Stimulated activated CD8-positive, alpha-beta memory T cell treated with anti-CD3 and anti-CD28 coated beads, Interleukin-15, amount 100 ng/mL, for 24 hours (primary cell): ENCODE results near the gene ANAPC16.
"Not testable (repeated sequence)": the region's sequence is repeated elsewhere in the genome, so short reads cannot be mapped to it uniquely, and the experiment has no call there.

Experiments
- DNase-seq: peaks from one replicate; pipeline ENCODE4 v3.0.0-alpha.2; 2020; ENCODE audit warnings: low read depth

The ANAPC16 gene

DNA sequence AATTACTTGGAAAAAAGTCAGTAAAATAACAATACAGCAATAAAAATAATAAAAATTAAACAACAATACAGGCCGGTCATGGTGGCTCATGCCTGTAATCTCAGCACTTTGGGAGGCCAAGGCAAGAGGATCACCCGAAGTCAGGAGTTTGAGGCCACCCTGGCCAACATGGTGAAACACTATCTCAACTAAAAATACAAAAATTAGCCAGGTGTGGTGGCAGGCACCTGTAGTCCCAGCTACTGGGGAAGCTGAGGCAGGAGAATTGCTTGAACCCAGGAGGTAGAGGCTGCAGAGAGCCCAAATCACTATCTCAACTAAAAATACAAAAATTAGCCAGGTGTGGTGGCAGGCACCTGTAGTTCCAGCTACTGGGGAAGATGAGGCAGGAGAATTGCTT, 4.0 kb upstream of the ANAPC16 start:
- DNase-seq: not testable (repeated sequence)

GRCh38 chr10:72218325-72218724, 2.5 kb downstream of the ANAPC16 start:
- DNase-seq: no peak

DNA sequence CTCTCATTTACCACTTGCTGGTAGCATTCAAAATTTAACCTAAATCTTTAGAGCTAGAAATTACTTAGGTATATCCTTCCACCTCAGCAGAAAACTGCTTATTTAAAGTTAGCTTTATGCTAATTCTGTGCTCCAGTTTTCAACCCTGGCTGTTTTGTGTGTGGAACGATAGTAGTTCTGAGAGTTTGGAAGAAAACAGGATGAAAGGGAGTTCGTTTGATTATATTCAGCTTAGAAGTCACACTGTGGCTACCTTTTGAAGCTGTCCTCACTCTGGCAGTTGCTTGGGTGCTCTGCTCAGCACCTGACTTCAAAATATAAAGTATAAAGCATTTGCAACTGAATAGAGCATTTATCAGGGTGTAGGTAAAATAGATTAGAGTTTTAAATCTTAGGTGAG, 2.9 kb downstream of the ANAPC16 start:
- DNase-seq: no peak

DNA sequence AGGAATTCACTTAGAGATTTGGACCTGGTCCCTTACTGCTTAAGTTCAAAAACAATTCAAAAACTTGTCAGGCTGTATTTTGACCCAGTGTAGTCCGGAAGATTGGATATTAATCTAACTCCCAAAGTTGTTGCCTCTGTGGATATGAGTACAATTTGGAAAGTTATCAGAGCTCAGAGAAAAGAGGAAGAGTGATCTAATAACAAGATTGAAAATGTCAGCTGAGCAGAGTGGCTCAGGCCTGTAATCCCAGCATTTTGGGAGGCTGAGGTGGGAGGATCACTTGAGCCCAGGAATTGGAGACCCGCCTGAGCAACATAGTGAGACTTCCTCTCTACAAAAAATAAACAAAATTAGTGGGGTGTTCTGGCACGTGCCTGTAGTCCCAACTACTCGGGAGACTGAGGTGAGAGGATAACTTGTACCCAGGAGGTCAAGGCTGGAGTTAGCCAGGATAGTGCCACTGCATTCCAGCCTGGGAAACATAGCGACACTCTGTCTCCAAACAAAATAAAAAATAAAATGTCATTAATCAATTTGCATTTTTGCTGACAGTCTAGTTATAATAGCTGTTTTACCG, 3.5 kb downstream of the ANAPC16 start:
- no peak for DNase-seq

DNA sequence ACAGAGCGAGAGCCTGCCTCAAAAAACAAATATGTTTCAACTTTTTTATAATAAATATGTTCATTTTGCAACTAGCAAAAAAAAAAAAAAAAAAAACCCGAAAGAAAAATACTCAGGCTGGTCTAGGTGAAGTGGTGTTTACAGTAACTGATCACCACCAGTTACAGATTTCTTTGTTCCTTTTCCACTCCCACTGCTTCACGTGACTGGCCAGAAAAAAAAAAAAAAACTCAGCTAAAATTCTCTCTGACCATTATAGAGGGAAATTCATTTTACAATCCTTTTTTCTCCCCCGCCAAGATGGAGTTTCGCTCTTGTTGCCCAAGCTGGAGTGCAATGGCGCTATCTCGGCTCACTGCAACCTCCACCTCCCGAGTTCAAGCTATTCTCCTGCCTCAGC, 4.8 kb downstream of the ANAPC16 start:
- no peak for DNase-seq

- no peak for DNase-seq
These were observed 5.5 kb downstream of the ANAPC16 start for GRCh38 chr10:72221278-72221677.

DNA sequence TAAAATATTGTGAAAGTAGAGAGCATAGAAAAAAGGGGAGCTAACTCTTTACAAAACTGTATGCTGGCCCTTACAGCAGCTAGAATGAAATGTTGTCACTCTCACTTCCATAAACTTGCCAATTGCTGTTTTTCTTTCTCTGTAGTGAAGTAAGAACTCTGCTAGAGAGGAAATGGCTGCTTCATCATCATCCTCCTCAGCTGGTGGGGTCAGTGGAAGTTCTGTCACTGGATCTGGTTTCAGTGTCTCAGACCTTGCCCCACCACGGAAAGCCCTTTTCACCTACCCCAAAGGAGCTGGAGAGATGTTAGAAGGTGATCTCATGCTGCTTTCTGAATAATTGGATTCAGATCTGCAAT, 7.9 kb downstream of the ANAPC16 start:
- no peak for DNase-seq

GRCh38 chr10:72224191-72224590, 8.4 kb downstream of the ANAPC16 start:
- DNase-seq: not testable (repeated sequence)

DNA sequence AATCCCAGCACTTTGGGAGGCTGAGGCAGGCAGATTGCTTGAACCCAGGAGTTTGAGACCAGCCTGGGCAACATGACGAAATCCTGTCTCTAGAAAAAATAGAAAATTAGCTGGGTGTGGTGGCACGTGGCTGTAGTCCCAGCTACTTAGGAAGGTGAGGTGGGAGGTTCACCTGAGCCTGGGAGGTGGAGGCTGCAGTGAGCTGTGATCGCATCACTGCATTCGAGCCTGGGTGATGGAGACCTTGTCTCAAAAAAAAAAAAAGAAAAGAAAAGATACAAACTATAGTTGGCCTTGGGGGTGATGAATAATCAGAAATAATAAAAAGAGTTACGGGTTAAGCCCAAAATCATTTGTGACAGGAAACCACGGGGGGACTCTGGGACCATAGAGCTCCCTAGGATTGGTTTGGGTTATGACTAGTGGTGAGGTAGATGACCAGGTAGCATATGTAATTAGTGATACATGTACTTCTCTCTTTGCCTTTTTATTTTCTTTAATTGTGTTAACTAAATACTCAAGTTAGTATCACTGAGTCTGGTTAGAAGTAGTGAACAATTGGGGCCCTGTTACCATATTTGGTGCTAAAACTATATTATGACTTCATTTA, 10.7 kb downstream of the ANAPC16 start:
- no peak for DNase-seq

DNA sequence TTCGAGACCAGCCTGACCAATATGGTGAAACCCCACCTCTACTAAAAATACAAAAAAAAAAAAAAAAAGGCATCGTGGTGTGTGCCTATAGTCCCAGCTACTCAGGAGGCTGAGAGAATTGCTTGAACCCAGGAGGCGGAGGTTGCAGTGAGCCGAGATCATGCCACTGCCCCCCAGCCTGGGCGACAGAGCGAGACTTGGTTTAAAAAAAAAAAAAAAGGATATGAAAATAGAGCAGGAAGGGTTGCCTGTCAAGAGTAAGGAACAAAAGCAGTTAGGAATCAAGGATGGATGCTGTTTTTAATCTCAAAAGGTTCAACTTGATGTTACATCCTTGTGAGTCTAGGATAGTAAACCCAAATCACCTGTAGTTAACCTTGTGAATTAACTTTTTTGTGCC, 12.0 kb downstream of the ANAPC16 start:
- DNase-seq: no peak

DNA sequence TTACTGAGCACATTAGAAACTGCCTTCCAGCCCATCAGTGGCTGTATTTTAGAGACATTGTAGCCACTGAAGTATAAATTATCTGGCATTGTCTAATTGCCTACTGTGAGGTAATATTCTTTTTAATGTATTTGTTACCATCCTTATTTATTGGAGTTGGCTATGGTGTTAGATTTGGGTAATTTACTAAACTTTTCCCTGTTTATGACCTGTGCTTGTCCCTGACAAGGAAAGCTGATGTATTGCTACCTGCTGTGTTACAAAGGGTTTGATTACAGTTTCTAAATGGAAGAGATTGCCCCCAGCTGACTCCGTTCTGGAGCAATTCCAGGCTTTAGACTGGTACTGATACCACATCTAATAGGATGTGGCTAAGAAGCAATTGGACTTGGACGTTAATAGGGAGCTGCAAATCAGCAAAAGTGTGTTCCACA, 12.5 kb downstream of the ANAPC16 start:
- no peak for DNase-seq

GRCh38 chr10:72229261-72230251, 13.7 kb downstream of the ANAPC16 start:
- DNase-seq: no peak

GRCh38 chr10:72233621-72234020, 17.8 kb downstream of the ANAPC16 start:
- no peak for DNase-seq

- no peak for DNase-seq
These were observed 18.8 kb downstream of the ANAPC16 start for GRCh38 chr10:72234560-72235095.

GRCh38 chr10:72235544-72236279, 19.9 kb downstream of the ANAPC16 start:
- DNase-seq: no peak

- DNase-seq: no peak
These were observed 22.8 kb downstream of the ANAPC16 start for GRCh38 chr10:72238392-72239175.

DNA sequence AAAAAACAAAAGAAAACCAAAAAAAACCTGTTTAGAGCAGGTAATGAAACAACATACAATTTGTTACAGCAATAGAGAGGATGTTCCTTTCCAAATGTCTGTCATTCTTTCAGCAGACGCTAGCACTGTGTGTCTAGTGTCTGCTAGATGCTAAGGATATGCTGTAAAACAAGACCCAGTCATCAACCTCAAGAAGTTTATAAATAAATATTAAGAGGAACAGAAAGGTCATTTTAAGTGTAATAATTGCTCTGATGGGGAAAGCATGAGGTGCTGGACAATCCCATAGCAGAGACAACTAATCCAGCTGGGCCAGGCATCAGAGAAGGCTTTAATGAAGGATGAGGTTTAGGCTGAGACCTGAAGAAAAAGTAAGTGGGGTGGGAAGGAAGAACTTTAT, 23.6 kb downstream of the ANAPC16 start:
- no peak for DNase-seq

DNA sequence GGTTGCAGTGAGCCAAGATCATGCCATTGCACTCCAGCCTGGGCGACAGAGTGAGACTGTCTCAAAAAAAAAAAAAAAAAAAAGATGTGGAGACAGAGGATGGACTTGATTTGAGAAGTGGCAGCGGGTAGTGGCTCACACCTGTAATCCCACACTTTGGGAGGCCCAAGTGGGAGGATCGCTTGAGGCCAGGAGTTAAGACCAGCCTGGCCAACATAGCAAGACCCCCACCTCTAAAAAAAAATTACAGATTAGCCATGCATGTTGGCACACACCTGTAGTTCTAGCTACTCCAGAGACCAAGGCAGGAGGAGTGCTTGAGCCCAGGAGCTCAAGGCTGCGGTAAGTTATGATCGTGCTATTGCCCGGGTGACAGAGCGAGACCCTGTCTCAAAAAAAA, 24.6 kb downstream of the ANAPC16 start:
- no peak for DNase-seq

GRCh38 chr10:72241691-72242252, 26.0 kb downstream of the ANAPC16 start:
- no peak for DNase-seq

GRCh38 chr10:72242675-72243074, 26.9 kb downstream of the ANAPC16 start:
- DNase-seq: no peak
